Spleen (tissue), 7 donors: Measurements from ENCODE around the gene SHISA4.

ENCODE experiments used
- CTCF ChIP-seq, 11 experiments: fragments of 200-600 bp in 7 of 11; fragments of 450-650 bp in 4 of 11; sonication (generic) in 4 of 11; IDR thresholded peaks in 8 of 11; conservative IDR thresholded peaks in 3 of 11; 1 replicate in 7 of 11; 2 replicates in 4 of 11; pipeline versions ENCODE4 v1.4.0 to v1.8.0; 2016 to 2021; ENCODE audit warnings: antibody characterized with exemption in 11 of 11, inconsistent platforms in 4 of 11, mild to moderate bottlenecking in 1 of 11
- POLR2A ChIP-seq, 3 donors: fragments of 450-650 bp; IDR thresholded peaks; one replicate each; pipeline ENCODE4 v1.5.1; 2017; ENCODE audit warnings: antibody characterized with exemption in 3 of 3, mild to moderate bottlenecking in 1 of 3
- donor health status: DM: no; HTN: no; CAD: no; lungs with moderate emphysema.
- donor health status: DM: no; HTN: no; CAD: no.
- donor health status: DM: no; HTN: no; CAD: no.

GRCh38 chr1:201938440-201939035 lies 49.8 kb downstream of the SHISA4 start:
- TF ChIP-seq CTCF (IDR thresholded peaks at IDR 0.05 in 8 of 11, conservative IDR thresholded peaks at IDR 0.05 in 3 of 11) (no peak), POLR2A (IDR thresholded peaks at IDR 0.05) (no peak)
